ENCODE measurements around the gene CCDC27. TPM values are rescaled to one million over a fixed set of nuclear protein-coding genes. Genes with fewer than 3 reads are reported as not detected.

Gene CCDC27
- total RNA-seq, 1 experiment from 2014 or later: 0.13 TPM

DNA sequence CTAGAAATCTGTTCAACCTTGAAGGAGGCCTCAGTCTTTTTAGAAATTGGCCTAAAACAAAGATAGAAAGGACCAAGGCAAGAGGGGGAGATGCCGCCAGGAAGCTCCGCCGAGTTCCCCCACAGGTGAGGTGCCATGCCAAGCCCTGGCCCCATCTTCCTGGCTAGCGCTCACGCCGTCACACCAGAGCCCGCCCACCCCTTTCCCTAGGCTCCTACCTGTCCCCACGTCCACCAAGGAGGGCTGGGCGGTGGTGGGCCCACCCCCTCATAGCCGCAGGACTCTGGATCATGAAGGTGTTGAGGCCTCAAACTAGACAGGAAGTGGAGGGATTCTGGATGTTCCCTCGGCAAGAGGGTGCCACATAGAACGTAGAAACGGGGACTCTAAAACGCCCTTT is 15.5 kb upstream of the CCDC27 start:
- Mint-ChIP-seq H3K4me3 (no peak overlapping the region), H3K4me1 (peaks cover 10% of the 10 kb centered on the region; the same call in 1 of the 2 replicates), H3K27me3 (ENCODE audit: low read depth) (no peaks in the 10 kb centered on the region), H3K9me3 (no peaks in the 10 kb centered on the region), H3K27ac (no peak overlapping the region), H3K36me3 (peaks cover 25% of the 10 kb centered on the region)
- no peak for DNase-seq (ENCODE audit: low spot score)
- no peak for ATAC-seq
- POLR2A ChIA-PET: no interaction called here
- CTCF ChIA-PET: no interaction called here
- TF ChIP-seq, protein P1, sequence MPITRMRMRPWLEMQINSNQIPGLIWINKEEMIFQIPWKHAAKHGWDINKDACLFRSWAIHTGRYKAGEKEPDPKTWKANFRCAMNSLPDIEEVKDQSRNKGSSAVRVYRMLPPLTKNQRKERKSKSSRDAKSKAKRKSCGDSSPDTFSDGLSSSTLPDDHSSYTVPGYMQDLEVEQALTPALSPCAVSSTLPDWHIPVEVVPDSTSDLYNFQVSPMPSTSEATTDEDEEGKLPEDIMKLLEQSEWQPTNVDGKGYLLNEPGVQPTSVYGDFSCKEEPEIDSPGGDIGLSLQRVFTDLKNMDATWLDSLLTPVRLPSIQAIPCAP (CRISPR knock-in tag; IDR thresholded peaks at IDR 0.05): no peak
- TF ChIP-seq, protein P2, sequence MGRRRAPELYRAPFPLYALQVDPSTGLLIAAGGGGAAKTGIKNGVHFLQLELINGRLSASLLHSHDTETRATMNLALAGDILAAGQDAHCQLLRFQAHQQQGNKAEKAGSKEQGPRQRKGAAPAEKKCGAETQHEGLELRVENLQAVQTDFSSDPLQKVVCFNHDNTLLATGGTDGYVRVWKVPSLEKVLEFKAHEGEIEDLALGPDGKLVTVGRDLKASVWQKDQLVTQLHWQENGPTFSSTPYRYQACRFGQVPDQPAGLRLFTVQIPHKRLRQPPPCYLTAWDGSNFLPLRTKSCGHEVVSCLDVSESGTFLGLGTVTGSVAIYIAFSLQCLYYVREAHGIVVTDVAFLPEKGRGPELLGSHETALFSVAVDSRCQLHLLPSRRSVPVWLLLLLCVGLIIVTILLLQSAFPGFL (CRISPR knock-in tag; IDR thresholded peaks at IDR 0.05; ENCODE audit: borderline replicate concordance): no peak
- no peak for TF ChIP-seq ZNF138 (CRISPR knock-in tag; conservative IDR thresholded peaks at IDR 0.05)
- TF ChIP-seq, protein P3, sequence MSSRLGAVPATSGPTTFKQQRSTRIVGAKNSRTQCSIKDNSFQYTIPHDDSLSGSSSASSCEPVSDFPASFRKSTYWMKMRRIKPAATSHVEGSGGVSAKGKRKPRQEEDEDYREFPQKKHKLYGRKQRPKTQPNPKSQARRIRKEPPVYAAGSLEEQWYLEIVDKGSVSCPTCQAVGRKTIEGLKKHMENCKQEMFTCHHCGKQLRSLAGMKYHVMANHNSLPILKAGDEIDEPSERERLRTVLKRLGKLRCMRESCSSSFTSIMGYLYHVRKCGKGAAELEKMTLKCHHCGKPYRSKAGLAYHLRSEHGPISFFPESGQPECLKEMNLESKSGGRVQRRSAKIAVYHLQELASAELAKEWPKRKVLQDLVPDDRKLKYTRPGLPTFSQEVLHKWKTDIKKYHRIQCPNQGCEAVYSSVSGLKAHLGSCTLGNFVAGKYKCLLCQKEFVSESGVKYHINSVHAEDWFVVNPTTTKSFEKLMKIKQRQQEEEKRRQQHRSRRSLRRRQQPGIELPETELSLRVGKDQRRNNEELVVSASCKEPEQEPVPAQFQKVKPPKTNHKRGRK (CRISPR knock-in tag; IDR thresholded peaks at IDR 0.05; ENCODE audit: borderline replicate concordance): no peak
- TF ChIP-seq, protein P4, sequence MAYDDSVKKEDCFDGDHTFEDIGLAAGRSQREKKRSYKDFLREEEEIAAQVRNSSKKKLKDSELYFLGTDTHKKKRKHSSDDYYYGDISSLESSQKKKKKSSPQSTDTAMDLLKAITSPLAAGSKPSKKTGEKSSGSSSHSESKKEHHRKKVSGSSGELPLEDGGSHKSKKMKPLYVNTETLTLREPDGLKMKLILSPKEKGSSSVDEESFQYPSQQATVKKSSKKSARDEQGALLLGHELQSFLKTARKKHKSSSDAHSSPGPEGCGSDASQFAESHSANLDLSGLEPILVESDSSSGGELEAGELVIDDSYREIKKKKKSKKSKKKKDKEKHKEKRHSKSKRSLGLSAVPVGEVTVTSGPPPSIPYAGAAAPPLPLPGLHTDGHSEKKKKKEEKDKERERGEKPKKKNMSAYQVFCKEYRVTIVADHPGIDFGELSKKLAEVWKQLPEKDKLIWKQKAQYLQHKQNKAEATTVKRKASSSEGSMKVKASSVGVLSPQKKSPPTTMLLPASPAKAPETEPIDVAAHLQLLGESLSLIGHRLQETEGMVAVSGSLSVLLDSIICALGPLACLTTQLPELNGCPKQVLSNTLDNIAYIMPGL (CRISPR knock-in tag; IDR thresholded peaks at IDR 0.05): no peak
- TF ChIP-seq, protein P5, sequence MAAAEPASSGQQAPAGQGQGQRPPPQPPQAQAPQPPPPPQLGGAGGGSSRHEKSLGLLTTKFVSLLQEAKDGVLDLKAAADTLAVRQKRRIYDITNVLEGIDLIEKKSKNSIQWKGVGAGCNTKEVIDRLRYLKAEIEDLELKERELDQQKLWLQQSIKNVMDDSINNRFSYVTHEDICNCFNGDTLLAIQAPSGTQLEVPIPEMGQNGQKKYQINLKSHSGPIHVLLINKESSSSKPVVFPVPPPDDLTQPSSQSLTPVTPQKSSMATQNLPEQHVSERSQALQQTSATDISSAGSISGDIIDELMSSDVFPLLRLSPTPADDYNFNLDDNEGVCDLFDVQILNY (CRISPR knock-in tag; IDR thresholded peaks at IDR 0.05): no peak
- no peak for TF ChIP-seq MXD4 (CRISPR knock-in tag; IDR thresholded peaks at IDR 0.05; ENCODE audit: borderline replicate concordance)
- TF ChIP-seq FOXJ3 (CRISPR knock-in tag; IDR thresholded peaks at IDR 0.05; ENCODE audit: borderline replicate concordance): no peak
- TF ChIP-seq, protein P6, sequence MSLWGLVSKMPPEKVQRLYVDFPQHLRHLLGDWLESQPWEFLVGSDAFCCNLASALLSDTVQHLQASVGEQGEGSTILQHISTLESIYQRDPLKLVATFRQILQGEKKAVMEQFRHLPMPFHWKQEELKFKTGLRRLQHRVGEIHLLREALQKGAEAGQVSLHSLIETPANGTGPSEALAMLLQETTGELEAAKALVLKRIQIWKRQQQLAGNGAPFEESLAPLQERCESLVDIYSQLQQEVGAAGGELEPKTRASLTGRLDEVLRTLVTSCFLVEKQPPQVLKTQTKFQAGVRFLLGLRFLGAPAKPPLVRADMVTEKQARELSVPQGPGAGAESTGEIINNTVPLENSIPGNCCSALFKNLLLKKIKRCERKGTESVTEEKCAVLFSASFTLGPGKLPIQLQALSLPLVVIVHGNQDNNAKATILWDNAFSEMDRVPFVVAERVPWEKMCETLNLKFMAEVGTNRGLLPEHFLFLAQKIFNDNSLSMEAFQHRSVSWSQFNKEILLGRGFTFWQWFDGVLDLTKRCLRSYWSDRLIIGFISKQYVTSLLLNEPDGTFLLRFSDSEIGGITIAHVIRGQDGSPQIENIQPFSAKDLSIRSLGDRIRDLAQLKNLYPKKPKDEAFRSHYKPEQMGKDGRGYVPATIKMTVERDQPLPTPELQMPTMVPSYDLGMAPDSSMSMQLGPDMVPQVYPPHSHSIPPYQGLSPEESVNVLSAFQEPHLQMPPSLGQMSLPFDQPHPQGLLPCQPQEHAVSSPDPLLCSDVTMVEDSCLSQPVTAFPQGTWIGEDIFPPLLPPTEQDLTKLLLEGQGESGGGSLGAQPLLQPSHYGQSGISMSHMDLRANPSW (CRISPR knock-in tag; conservative IDR thresholded peaks at IDR 0.05; ENCODE audit: low read depth): no peak
- TF ChIP-seq ZNF263 (CRISPR knock-in tag; IDR thresholded peaks at IDR 0.05; ENCODE audit: low read depth): no peak
- no peak for TF ChIP-seq FOXK1 (CRISPR knock-in tag; IDR thresholded peaks at IDR 0.05)
- TF ChIP-seq, protein P7, sequence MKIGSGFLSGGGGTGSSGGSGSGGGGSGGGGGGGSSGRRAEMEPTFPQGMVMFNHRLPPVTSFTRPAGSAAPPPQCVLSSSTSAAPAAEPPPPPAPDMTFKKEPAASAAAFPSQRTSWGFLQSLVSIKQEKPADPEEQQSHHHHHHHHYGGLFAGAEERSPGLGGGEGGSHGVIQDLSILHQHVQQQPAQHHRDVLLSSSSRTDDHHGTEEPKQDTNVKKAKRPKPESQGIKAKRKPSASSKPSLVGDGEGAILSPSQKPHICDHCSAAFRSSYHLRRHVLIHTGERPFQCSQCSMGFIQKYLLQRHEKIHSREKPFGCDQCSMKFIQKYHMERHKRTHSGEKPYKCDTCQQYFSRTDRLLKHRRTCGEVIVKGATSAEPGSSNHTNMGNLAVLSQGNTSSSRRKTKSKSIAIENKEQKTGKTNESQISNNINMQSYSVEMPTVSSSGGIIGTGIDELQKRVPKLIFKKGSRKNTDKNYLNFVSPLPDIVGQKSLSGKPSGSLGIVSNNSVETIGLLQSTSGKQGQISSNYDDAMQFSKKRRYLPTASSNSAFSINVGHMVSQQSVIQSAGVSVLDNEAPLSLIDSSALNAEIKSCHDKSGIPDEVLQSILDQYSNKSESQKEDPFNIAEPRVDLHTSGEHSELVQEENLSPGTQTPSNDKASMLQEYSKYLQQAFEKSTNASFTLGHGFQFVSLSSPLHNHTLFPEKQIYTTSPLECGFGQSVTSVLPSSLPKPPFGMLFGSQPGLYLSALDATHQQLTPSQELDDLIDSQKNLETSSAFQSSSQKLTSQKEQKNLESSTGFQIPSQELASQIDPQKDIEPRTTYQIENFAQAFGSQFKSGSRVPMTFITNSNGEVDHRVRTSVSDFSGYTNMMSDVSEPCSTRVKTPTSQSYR (CRISPR knock-in tag; IDR thresholded peaks at IDR 0.05): no peak
- TF ChIP-seq, protein P8, sequence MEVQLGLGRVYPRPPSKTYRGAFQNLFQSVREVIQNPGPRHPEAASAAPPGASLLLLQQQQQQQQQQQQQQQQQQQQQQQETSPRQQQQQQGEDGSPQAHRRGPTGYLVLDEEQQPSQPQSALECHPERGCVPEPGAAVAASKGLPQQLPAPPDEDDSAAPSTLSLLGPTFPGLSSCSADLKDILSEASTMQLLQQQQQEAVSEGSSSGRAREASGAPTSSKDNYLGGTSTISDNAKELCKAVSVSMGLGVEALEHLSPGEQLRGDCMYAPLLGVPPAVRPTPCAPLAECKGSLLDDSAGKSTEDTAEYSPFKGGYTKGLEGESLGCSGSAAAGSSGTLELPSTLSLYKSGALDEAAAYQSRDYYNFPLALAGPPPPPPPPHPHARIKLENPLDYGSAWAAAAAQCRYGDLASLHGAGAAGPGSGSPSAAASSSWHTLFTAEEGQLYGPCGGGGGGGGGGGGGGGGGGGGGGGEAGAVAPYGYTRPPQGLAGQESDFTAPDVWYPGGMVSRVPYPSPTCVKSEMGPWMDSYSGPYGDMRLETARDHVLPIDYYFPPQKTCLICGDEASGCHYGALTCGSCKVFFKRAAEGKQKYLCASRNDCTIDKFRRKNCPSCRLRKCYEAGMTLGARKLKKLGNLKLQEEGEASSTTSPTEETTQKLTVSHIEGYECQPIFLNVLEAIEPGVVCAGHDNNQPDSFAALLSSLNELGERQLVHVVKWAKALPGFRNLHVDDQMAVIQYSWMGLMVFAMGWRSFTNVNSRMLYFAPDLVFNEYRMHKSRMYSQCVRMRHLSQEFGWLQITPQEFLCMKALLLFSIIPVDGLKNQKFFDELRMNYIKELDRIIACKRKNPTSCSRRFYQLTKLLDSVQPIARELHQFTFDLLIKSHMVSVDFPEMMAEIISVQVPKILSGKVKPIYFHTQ (CRISPR knock-in tag; IDR thresholded peaks at IDR 0.05): no peak
- TF ChIP-seq GTF2I (CRISPR knock-in tag; conservative IDR thresholded peaks at IDR 0.05): no peak
- TF ChIP-seq, protein P9, sequence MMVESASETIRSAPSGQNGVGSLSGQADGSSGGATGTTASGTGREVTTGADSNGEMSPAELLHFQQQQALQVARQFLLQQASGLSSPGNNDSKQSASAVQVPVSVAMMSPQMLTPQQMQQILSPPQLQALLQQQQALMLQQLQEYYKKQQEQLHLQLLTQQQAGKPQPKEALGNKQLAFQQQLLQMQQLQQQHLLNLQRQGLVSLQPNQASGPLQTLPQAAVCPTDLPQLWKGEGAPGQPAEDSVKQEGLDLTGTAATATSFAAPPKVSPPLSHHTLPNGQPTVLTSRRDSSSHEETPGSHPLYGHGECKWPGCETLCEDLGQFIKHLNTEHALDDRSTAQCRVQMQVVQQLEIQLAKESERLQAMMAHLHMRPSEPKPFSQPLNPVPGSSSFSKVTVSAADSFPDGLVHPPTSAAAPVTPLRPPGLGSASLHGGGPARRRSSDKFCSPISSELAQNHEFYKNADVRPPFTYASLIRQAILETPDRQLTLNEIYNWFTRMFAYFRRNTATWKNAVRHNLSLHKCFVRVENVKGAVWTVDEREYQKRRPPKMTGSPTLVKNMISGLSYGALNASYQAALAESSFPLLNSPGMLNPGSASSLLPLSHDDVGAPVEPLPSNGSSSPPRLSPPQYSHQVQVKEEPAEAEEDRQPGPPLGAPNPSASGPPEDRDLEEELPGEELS (CRISPR knock-in tag; IDR thresholded peaks at IDR 0.05): no peak
- TF ChIP-seq CBFB (CRISPR knock-in tag; IDR thresholded peaks at IDR 0.05; ENCODE audit: low read depth): no peak
